ENCODE measurements around the gene CAMKMT. TPM values are rescaled to one million over a fixed set of nuclear protein-coding genes. Genes with fewer than 3 reads are reported as not detected.

The CAMKMT gene
- total RNA-seq, 2 experiments from 2014 or later: 11.9 to 13.9 TPM

DNA sequence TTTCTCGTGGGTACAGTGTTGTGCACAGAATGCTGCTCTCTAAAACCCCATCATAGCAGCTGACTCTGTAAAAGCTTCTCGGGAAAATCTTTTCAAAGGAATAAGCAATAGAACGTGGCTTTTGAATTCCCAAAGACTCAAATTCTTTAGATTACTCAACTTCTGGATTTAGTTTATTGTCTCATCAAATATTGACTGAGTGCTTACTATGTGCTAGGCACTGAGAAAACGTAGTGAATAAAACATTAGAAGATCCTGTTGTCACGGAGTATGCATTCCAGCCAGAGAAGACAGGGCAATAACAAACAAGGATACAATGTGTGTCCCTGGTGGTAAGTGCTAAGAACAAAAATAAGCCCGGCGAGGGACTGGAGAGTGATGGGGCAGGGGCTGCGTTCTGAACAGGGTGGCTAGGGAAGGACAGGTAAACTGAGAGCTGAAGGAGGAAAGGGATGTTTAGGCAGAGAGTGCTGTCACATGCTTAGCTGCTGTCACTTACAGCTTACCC, 401.6 kb downstream of the CAMKMT start:
- intact Hi-C loops (cut with DNase I, micrococcal nuclease): no loop called here
- no peak overlapping the region for H3K27ac Mint-ChIP-seq
- no peaks in the 10 kb centered on the region for H3K9me3 ChIP-seq (ENCODE audit: control insufficient read depth in 1 of 2, insufficient read depth in 1 of 2, low read length in 2 of 2)
- no peaks in the 10 kb centered on the region for H3K36me3 ChIP-seq (ENCODE audit: insufficient read depth, low read length)
- no peaks in the 10 kb centered on the region for H3K27me3 Mint-ChIP-seq
- H3K36me3 Mint-ChIP-seq (ENCODE audit: low read depth): no peaks in the 10 kb centered on the region
- DNase-seq: no peak
- POLR2A ChIA-PET: no interaction called here
- H3K4me3 Mint-ChIP-seq: no peak overlapping the region
- H3K27ac ChIP-seq (ENCODE audit: low read depth in 1 of 2, low read length in 2 of 2): no peak overlapping the region
- no peaks in the 10 kb centered on the region for H3K4me1 ChIP-seq (ENCODE audit: insufficient read depth, low read length)
- H3K9me3 Mint-ChIP-seq: no peaks in the 10 kb centered on the region
- ATAC-seq (ENCODE audit: poor library complexity): no peak
- CTCF ChIA-PET: no interaction called here
- H3K4me1 Mint-ChIP-seq (ENCODE audit: low read depth): no peaks in the 10 kb centered on the region
- no peak overlapping the region for H3K4me3 ChIP-seq (ENCODE audit: low read length)
- TF ChIP-seq, protein P1, sequence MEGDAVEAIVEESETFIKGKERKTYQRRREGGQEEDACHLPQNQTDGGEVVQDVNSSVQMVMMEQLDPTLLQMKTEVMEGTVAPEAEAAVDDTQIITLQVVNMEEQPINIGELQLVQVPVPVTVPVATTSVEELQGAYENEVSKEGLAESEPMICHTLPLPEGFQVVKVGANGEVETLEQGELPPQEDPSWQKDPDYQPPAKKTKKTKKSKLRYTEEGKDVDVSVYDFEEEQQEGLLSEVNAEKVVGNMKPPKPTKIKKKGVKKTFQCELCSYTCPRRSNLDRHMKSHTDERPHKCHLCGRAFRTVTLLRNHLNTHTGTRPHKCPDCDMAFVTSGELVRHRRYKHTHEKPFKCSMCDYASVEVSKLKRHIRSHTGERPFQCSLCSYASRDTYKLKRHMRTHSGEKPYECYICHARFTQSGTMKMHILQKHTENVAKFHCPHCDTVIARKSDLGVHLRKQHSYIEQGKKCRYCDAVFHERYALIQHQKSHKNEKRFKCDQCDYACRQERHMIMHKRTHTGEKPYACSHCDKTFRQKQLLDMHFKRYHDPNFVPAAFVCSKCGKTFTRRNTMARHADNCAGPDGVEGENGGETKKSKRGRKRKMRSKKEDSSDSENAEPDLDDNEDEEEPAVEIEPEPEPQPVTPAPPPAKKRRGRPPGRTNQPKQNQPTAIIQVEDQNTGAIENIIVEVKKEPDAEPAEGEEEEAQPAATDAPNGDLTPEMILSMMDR (IDR thresholded peaks at IDR 0.05): no peak
- no peaks in the 10 kb centered on the region for H3K27me3 ChIP-seq (ENCODE audit: control insufficient read depth in 1 of 2, insufficient read depth in 2 of 2, low read length in 2 of 2)

DNA sequence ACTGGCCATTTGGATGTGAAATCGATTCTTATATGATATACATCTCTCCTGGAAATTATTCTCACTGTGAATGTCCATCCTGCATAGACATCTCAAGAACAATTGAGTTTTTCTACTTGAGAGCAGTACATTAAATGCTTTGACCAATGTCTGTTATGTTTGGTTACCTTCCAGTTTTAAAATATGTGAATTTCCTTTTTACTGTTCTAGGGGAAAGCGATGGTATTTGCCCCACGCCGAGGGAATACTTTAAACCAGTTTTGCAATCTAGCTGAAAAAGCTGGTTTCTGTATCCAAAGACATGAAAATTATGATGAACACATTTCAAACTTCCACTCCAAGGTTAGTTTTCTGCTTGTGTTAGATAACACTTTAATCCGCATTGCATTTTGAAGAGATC, 404.5 kb downstream of the CAMKMT start:
- Histone ChIP-seq H3K36me3 (ENCODE audit: insufficient read depth, low read length) (no peaks in the 10 kb centered on the region), H3K27ac (ENCODE audit: low read depth in 1 of 2, low read length in 2 of 2) (no peak overlapping the region), H3K9me3 (ENCODE audit: control insufficient read depth in 1 of 2, insufficient read depth in 1 of 2, low read length in 2 of 2) (no peaks in the 10 kb centered on the region), H3K27me3 (ENCODE audit: control insufficient read depth in 1 of 2, insufficient read depth in 2 of 2, low read length in 2 of 2) (no peaks in the 10 kb centered on the region), H3K4me1 (ENCODE audit: insufficient read depth, low read length) (no peaks in the 10 kb centered on the region), H3K4me3 (ENCODE audit: low read length) (no peak overlapping the region)
- intact Hi-C loops (cut with DNase I, micrococcal nuclease): no loop called here
- TF ChIP-seq, protein P1 (IDR thresholded peaks at IDR 0.05): no peak
- DNase-seq (no peak), ATAC-seq (ENCODE audit: poor library complexity) (no peak)
- ChIA-PET POLR2A (no interaction called here), CTCF (no interaction called here)
- H3K36me3 Mint-ChIP-seq (ENCODE audit: low read depth): no peaks in the 10 kb centered on the region
- H3K4me1 Mint-ChIP-seq (ENCODE audit: low read depth): no peaks in the 10 kb centered on the region
- H3K27ac Mint-ChIP-seq: no peak overlapping the region
- H3K4me3 Mint-ChIP-seq: no peak overlapping the region
- no peaks in the 10 kb centered on the region for H3K27me3 Mint-ChIP-seq
- H3K9me3 Mint-ChIP-seq: no peaks in the 10 kb centered on the region

DNA sequence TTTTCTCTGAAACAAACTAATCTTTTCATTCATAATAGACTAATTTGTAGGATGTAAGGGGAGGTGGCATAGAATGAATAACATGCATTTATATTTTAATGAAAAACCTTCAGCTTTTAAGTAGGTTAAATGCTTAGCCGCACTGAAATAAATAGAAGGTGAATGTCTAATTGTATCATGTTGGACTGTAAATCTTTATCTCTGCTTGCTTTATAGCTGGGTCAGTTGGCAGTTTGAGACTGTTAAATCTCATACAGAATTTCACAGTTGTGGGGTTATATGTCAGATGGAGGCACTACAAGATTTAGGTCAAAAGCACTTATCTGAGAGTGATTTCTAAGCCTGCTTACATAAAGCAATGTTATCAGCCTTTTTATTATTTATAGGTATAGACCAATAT, 405.0 kb downstream of the CAMKMT start:
- peaks cover 4% of the 10 kb centered on the region for H3K36me3 Mint-ChIP-seq (ENCODE audit: low read depth)
- no peak overlapping the region for H3K27ac ChIP-seq (ENCODE audit: low read depth in 1 of 2, low read length in 2 of 2)
- H3K4me3 Mint-ChIP-seq: no peak overlapping the region
- H3K36me3 ChIP-seq (ENCODE audit: insufficient read depth, low read length): no peaks in the 10 kb centered on the region
- TF ChIP-seq, protein P1 (IDR thresholded peaks at IDR 0.05): no peak
- intact Hi-C loops (cut with DNase I, micrococcal nuclease): no loop called here
- H3K27me3 ChIP-seq (ENCODE audit: control insufficient read depth in 1 of 2, insufficient read depth in 2 of 2, low read length in 2 of 2): no peaks in the 10 kb centered on the region
- DNase-seq: no peak
- no peaks in the 10 kb centered on the region for H3K9me3 Mint-ChIP-seq
- H3K27ac Mint-ChIP-seq: no peak overlapping the region
- ATAC-seq (ENCODE audit: poor library complexity): no peak
- H3K4me1 ChIP-seq (ENCODE audit: insufficient read depth, low read length): no peaks in the 10 kb centered on the region
- CTCF ChIA-PET: no interaction called here
- H3K4me3 ChIP-seq (ENCODE audit: low read length): no peak overlapping the region
- H3K9me3 ChIP-seq (ENCODE audit: control insufficient read depth in 1 of 2, insufficient read depth in 1 of 2, low read length in 2 of 2): no peaks in the 10 kb centered on the region
- no peaks in the 10 kb centered on the region for H3K27me3 Mint-ChIP-seq
- POLR2A ChIA-PET: no interaction called here
- no peaks in the 10 kb centered on the region for H3K4me1 Mint-ChIP-seq (ENCODE audit: low read depth)
